GM21528 (cell line): ENCODE results near the gene FOSB.

Experiments used
- ATAC-seq: cut with Tn5 transposase; IDR thresholded peaks from one replicate; pipeline ENCODE4 v1.9.1; 2021; ENCODE audit warnings: mild to moderate bottlenecking, moderate library complexity; ENCODE audit not compliant: unreplicated experiment, low FRiP score

FOSB gene

GRCh38 chr19:45440873-45441654 lies 26.7 kb upstream of the FOSB start:
- ATAC-seq, result no peak

GRCh38 chr19:45442408-45442777 lies 25.4 kb upstream of the FOSB start:
- no peak for ATAC-seq

- ATAC-seq, result no peak
Measured at GRCh38 chr19:45442778-45443461, 24.9 kb upstream of the FOSB start.

- ATAC-seq, result no peak
Measured at GRCh38 chr19:45443462-45444317, 24.1 kb upstream of the FOSB start.

GRCh38 chr19:45444318-45445041 lies 23.3 kb upstream of the FOSB start:
- no peak for ATAC-seq

- ATAC-seq, result no peak
Measured at GRCh38 chr19:45445139-45445538, 22.7 kb upstream of the FOSB start.

GRCh38 chr19:45446295-45446694 lies 21.5 kb upstream of the FOSB start:
- ATAC-seq, result no peak

- ATAC-seq, result no peak
Measured at GRCh38 chr19:45446944-45447343, 20.9 kb upstream of the FOSB start.

GRCh38 chr19:45448425-45448756 lies 19.4 kb upstream of the FOSB start:
- ATAC-seq, result no peak

- no peak for ATAC-seq
Measured at GRCh38 chr19:45448887-45449299, 18.9 kb upstream of the FOSB start.

- no peak for ATAC-seq
Measured at GRCh38 chr19:45450012-45450333, 17.8 kb upstream of the FOSB start.

- peak; percentile 24 for ATAC-seq
Measured at GRCh38 chr19:45451131-45451849, 16.5 kb upstream of the FOSB start.

- no peak for ATAC-seq
Measured at GRCh38 chr19:45451850-45452387, 15.9 kb upstream of the FOSB start.

GRCh38 chr19:45455707-45456499 lies 11.9 kb upstream of the FOSB start:
- ATAC-seq, result no peak

- ATAC-seq, result no peak
Measured at GRCh38 chr19:45456500-45456815, 11.3 kb upstream of the FOSB start.

- no peak for ATAC-seq
Measured at GRCh38 chr19:45457776-45458175, 10.0 kb upstream of the FOSB start.

GRCh38 chr19:45460807-45461347 lies 6.9 kb upstream of the FOSB start:
- ATAC-seq, result no peak

GRCh38 chr19:45462174-45462573 lies 5.6 kb upstream of the FOSB start:
- no peak for ATAC-seq

- no peak for ATAC-seq
Measured at GRCh38 chr19:45463241-45463640, 4.6 kb upstream of the FOSB start.
